Central memory CD8-positive, alpha-beta T cell (primary cell): ENCODE results near the gene PLLP.

Experiments used
- ATAC-seq: fragments of 150-1000 bp; cut with Tn5 transposase; replicated peaks from 2 replicates; pipeline ENCODE4 v1.10.0; 2022; ENCODE audit warnings: mild to moderate bottlenecking, moderate FRiP score, moderate number of reproducible peaks; ENCODE audit not compliant: poor library complexity, severe bottlenecking; ENCODE audit errors: extremely low read depth
- DNase-seq, 2 donors: peaks; one replicate each; pipeline ENCODE4 v3.0.0; 2021; ENCODE audit warnings: low spot score in 2 of 2
- H3K27ac Mint-ChIP-seq: one replicate; pipeline ENCODE4 v1.8.0; 2022; ENCODE audit warnings: low read depth, mild to moderate bottlenecking, moderate library complexity, mixed read lengths
- H3K27me3 Mint-ChIP-seq: one replicate; pipeline ENCODE4 v1.8.0; 2022; ENCODE audit warnings: mixed read lengths
- H3K36me3 Mint-ChIP-seq: one replicate; pipeline ENCODE4 v1.8.0; 2022; ENCODE audit warnings: mild to moderate bottlenecking, moderate library complexity, mixed read lengths; ENCODE audit not compliant: insufficient read depth
- H3K4me1 Mint-ChIP-seq: one replicate; pipeline ENCODE4 v1.8.0; 2022; ENCODE audit warnings: mixed read lengths
- H3K4me3 Mint-ChIP-seq: one replicate; pipeline ENCODE4 v1.8.0; 2022; ENCODE audit warnings: mild to moderate bottlenecking, moderate library complexity, mixed read lengths
- H3K9me3 Mint-ChIP-seq: one replicate; pipeline ENCODE4 v1.8.0; 2022; ENCODE audit warnings: mixed read lengths

Gene PLLP

GRCh38 chr16:57234707-57235092 is 49.8 kb downstream of the PLLP start:
- Mint-ChIP-seq H3K36me3 (peaks cover 42% of the 10 kb centered on the region), H3K27me3 (no peaks in the 10 kb centered on the region), H3K4me1 (peaks cover 7% of the 10 kb centered on the region), H3K4me3 (no peak overlapping the region), H3K27ac (no peak overlapping the region), H3K9me3 (no peaks in the 10 kb centered on the region)
- ATAC-seq (no peak), DNase-seq (no peak)

GRCh38 chr16:57233944-57234706 is 50.3 kb downstream of the PLLP start:
- Mint-ChIP-seq H3K9me3 (no peaks in the 10 kb centered on the region), H3K27ac (no peak overlapping the region), H3K27me3 (no peaks in the 10 kb centered on the region), H3K36me3 (peaks cover 45% of the 10 kb centered on the region), H3K4me1 (peaks cover 7% of the 10 kb centered on the region), H3K4me3 (no peak overlapping the region)
- ATAC-seq: no peak
- DNase-seq: no peak

GRCh38 chr16:57231821-57232350 is 52.6 kb downstream of the PLLP start:
- H3K9me3 Mint-ChIP-seq: no peaks in the 10 kb centered on the region
- H3K4me3 Mint-ChIP-seq: no peak overlapping the region
- H3K36me3 Mint-ChIP-seq: peaks cover 54% of the 10 kb centered on the region
- H3K4me1 Mint-ChIP-seq: peaks cover 7% of the 10 kb centered on the region
- DNase-seq (no peak), ATAC-seq (no peak)
- no peak overlapping the region for H3K27ac Mint-ChIP-seq
- H3K27me3 Mint-ChIP-seq: no peaks in the 10 kb centered on the region

GRCh38 chr16:57229079-57229478 is 55.4 kb downstream of the PLLP start:
- peaks cover 46% of the 10 kb centered on the region for H3K36me3 Mint-ChIP-seq

GRCh38 chr16:57226701-57227621 is 57.5 kb downstream of the PLLP start:
- Mint-ChIP-seq H3K9me3 (no peaks in the 10 kb centered on the region), H3K4me3 (no peak overlapping the region), H3K27me3 (no peaks in the 10 kb centered on the region), H3K27ac (no peak overlapping the region), H3K36me3 (peaks cover 57% of the 10 kb centered on the region), H3K4me1 (no peaks in the 10 kb centered on the region)
- ATAC-seq (no peak), DNase-seq (no peak)

More at GRCh38 chr16:57229079-57229478, 55.4 kb downstream of the PLLP start:
- Mint-ChIP-seq H3K27me3 (no peaks in the 10 kb centered on the region), H3K27ac (no peak overlapping the region), H3K4me3 (no peak overlapping the region), H3K9me3 (no peaks in the 10 kb centered on the region), H3K4me1 (peaks cover 4% of the 10 kb centered on the region)
- DNase-seq (no peak), ATAC-seq (no peak)

- ATAC-seq (no peak), DNase-seq (no peak)
- Mint-ChIP-seq H3K4me3 (no peak overlapping the region), H3K27me3 (no peaks in the 10 kb centered on the region), H3K36me3 (peaks cover 52% of the 10 kb centered on the region), H3K4me1 (no peaks in the 10 kb centered on the region), H3K9me3 (no peaks in the 10 kb centered on the region), H3K27ac (no peak overlapping the region)
These were observed 58.5 kb downstream of the PLLP start for GRCh38 chr16:57225978-57226377.

- DNase-seq (no peak), ATAC-seq (no peak)
- Mint-ChIP-seq H3K4me3 (no peak overlapping the region), H3K36me3 (peaks cover 41% of the 10 kb centered on the region), H3K4me1 (no peaks in the 10 kb centered on the region), H3K27ac (no peak overlapping the region), H3K27me3 (no peaks in the 10 kb centered on the region), H3K9me3 (no peaks in the 10 kb centered on the region)
These were observed 59.7 kb downstream of the PLLP start for GRCh38 chr16:57224651-57225335.

- Mint-ChIP-seq H3K36me3 (peaks cover 36% of the 10 kb centered on the region), H3K27ac (no peak overlapping the region), H3K27me3 (no peaks in the 10 kb centered on the region), H3K9me3 (peaks cover 5% of the 10 kb centered on the region), H3K4me3 (no peak overlapping the region), H3K4me1 (no peaks in the 10 kb centered on the region)
- DNase-seq (no peak), ATAC-seq (no peak)
These were observed 61.4 kb downstream of the PLLP start for GRCh38 chr16:57223057-57223456.

GRCh38 chr16:57216968-57217367 is 67.5 kb downstream of the PLLP start:
- Mint-ChIP-seq H3K27me3 (no peaks in the 10 kb centered on the region), H3K27ac (no peak overlapping the region), H3K36me3 (peaks cover 41% of the 10 kb centered on the region), H3K4me3 (no peak overlapping the region), H3K9me3 (peaks cover 16% of the 10 kb centered on the region), H3K4me1 (peaks cover 5% of the 10 kb centered on the region)
- DNase-seq (no peak), ATAC-seq (no peak)

- H3K27me3 Mint-ChIP-seq: no peaks in the 10 kb centered on the region
- ATAC-seq (no peak), DNase-seq (no peak)
- H3K9me3 Mint-ChIP-seq: peaks cover 14% of the 10 kb centered on the region
- H3K4me1 Mint-ChIP-seq: peaks cover 5% of the 10 kb centered on the region
- no peak overlapping the region for H3K4me3 Mint-ChIP-seq
- peaks cover 53% of the 10 kb centered on the region for H3K36me3 Mint-ChIP-seq
- peak overlapping the region; percentile 64 for H3K27ac Mint-ChIP-seq
These were observed 71.0 kb downstream of the PLLP start for GRCh38 chr16:57213462-57213861.

- Mint-ChIP-seq H3K9me3 (no peaks in the 10 kb centered on the region), H3K36me3 (peaks cover 52% of the 10 kb centered on the region), H3K27me3 (no peaks in the 10 kb centered on the region), H3K27ac (no peak overlapping the region), H3K4me3 (no peak overlapping the region), H3K4me1 (peaks cover 5% of the 10 kb centered on the region)
- DNase-seq (no peak), ATAC-seq (no peak)
These were observed 74.7 kb downstream of the PLLP start for GRCh38 chr16:57209780-57210179.

GRCh38 chr16:57208926-57209325 is 75.5 kb downstream of the PLLP start:
- peaks cover 5% of the 10 kb centered on the region for H3K4me1 Mint-ChIP-seq
- DNase-seq (no peak), ATAC-seq (no peak)
- no peak overlapping the region for H3K27ac Mint-ChIP-seq
- H3K27me3 Mint-ChIP-seq: no peaks in the 10 kb centered on the region
- peaks cover 50% of the 10 kb centered on the region for H3K36me3 Mint-ChIP-seq
- no peaks in the 10 kb centered on the region for H3K9me3 Mint-ChIP-seq
- no peak overlapping the region for H3K4me3 Mint-ChIP-seq
